ENCODE data around the gene SP5. TPM values are rescaled to one million over a fixed set of nuclear protein-coding genes. Genes with fewer than 3 reads are reported as not detected.

The SP5 gene
- total RNA-seq, 1 donor from 2014 or later: 3.0 TPM

DNA sequence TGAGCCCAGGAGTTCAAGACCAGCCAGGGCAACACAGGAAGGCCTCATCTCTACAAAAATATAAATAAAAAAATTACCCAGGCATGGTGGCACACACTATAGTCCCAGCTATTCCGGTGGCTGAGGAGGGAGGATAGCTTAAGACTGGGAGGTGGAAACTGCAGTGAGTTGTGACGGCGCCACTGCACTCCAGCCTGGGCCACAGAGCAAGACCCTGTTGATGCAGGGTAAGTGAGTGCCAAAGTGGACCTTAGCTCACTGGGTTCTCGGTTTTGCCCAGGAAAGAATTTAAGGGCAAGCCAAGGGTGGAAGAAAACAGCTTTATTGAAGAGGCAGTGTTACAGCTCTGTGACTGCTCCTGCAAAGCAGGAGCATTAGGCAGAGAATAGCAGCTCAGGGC, 48.1 kb downstream of the SP5 start:
- Histone ChIP-seq H3K9me3 (ENCODE audit: low read depth) (no peaks in the 10 kb centered on the region), H4K20me1 (ENCODE audit: low read depth) (no peaks in the 10 kb centered on the region), H3K79me2 (ENCODE audit: low read depth) (no peaks in the 10 kb centered on the region), H3K9ac (no peak overlapping the region), H3K4me3 (no peak overlapping the region), H3K36me3 (no peaks in the 10 kb centered on the region), H3K27me3 (no peaks in the 10 kb centered on the region), H3K4me1 (peaks cover 18% of the 10 kb centered on the region), H2AFZ (replicated peaks) (no peak overlapping the region), H3F3A (ENCODE audit: low read depth) (peaks cover 17% of the 10 kb centered on the region), H3K27ac (no peak overlapping the region), H3K4me2 (no peak overlapping the region)
- no peak overlapping the region for H3K4me3 Mint-ChIP-seq
- H3K27me3 Mint-ChIP-seq (ENCODE audit: insufficient read depth, low read depth): peaks cover 2% of the 10 kb centered on the region
- no peak for DNase-seq (ENCODE audit: low spot score)
- no peak overlapping the region for H3K27ac Mint-ChIP-seq
- peaks cover 21% of the 10 kb centered on the region for H3K4me1 Mint-ChIP-seq
- TF ChIP-seq EZH2 (IDR thresholded peaks at IDR 0.05) (no peak), EZH2phosphoT487 (IDR thresholded peaks at IDR 0.05) (no peak)
- TF ChIP-seq, protein P1, sequence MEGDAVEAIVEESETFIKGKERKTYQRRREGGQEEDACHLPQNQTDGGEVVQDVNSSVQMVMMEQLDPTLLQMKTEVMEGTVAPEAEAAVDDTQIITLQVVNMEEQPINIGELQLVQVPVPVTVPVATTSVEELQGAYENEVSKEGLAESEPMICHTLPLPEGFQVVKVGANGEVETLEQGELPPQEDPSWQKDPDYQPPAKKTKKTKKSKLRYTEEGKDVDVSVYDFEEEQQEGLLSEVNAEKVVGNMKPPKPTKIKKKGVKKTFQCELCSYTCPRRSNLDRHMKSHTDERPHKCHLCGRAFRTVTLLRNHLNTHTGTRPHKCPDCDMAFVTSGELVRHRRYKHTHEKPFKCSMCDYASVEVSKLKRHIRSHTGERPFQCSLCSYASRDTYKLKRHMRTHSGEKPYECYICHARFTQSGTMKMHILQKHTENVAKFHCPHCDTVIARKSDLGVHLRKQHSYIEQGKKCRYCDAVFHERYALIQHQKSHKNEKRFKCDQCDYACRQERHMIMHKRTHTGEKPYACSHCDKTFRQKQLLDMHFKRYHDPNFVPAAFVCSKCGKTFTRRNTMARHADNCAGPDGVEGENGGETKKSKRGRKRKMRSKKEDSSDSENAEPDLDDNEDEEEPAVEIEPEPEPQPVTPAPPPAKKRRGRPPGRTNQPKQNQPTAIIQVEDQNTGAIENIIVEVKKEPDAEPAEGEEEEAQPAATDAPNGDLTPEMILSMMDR (IDR thresholded peaks at IDR 0.05): no peak
- no peaks in the 10 kb centered on the region for H3K36me3 Mint-ChIP-seq
- peaks cover 4% of the 10 kb centered on the region for H3K9me3 Mint-ChIP-seq

DNA sequence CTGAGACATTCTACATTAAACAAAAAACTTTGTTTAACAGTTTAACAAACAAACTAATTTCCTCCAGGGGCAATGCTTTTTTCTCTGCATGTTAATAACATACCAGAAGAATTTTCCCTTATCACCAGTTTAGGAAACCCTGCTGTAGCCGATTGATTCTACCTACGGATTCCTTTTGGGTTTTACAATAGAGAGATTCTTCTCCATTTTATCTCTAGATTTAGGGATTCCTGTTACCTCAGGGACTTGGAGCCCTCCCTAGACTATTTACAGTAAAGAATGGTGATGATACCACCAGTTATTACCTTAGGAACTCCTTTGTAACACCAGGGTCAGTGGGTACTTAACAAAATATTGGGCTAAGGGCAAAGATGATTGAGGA, 49.7 kb downstream of the SP5 start:
- Histone ChIP-seq H3K4me3 (no peak overlapping the region), H3K9me3 (ENCODE audit: low read depth) (no peaks in the 10 kb centered on the region), H3K27me3 (no peaks in the 10 kb centered on the region), H3K36me3 (no peaks in the 10 kb centered on the region), H3K27ac (peak overlapping the region; percentile 47), H2AFZ (replicated peaks) (peak overlapping the region; percentile 77), H4K20me1 (ENCODE audit: low read depth) (no peaks in the 10 kb centered on the region), H3K79me2 (ENCODE audit: low read depth) (no peaks in the 10 kb centered on the region), H3K4me1 (peaks cover 24% of the 10 kb centered on the region), H3K9ac (no peak overlapping the region), H3K4me2 (peak overlapping the region; percentile 7), H3F3A (ENCODE audit: low read depth) (peaks cover 24% of the 10 kb centered on the region)
- TF ChIP-seq EZH2 (IDR thresholded peaks at IDR 0.05): no peak
- TF ChIP-seq, protein P1 (IDR thresholded peaks at IDR 0.05): no peak
- TF ChIP-seq EZH2phosphoT487 (IDR thresholded peaks at IDR 0.05): no peak
- Mint-ChIP-seq H3K9me3 (peaks cover 2% of the 10 kb centered on the region), H3K27me3 (ENCODE audit: insufficient read depth, low read depth) (peaks cover 2% of the 10 kb centered on the region), H3K27ac (peak overlapping the region; percentile 10), H3K4me3 (no peak overlapping the region), H3K4me1 (peaks cover 25% of the 10 kb centered on the region), H3K36me3 (no peaks in the 10 kb centered on the region)
- no peak for DNase-seq (ENCODE audit: low spot score)

DNA sequence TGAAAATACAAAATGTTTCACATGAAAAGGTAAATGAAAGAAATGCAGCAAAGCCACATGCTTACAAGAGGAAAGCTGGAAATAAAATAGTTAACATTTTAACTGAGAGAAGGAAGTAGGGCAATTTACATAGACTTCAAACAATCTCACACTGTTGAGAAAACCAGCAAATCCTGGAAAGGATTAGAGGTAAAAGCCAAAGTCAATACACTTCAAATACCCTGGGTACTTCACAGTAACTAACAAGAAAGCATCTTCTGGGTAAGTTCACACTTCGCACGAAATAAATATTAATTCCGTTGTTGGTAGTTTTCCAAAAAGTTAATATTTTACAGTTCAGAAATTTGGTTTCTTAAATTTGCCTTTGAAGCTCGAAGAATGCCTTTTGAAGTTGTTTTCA, 51.6 kb downstream of the SP5 start:
- no peak overlapping the region for H3K4me2 ChIP-seq
- H3K79me2 ChIP-seq (ENCODE audit: low read depth): peaks cover 6% of the 10 kb centered on the region
- Mint-ChIP-seq H3K4me3 (no peak overlapping the region), H3K9me3 (peaks cover 2% of the 10 kb centered on the region), H3K27me3 (ENCODE audit: insufficient read depth, low read depth) (peaks cover 5% of the 10 kb centered on the region), H3K27ac (no peak overlapping the region), H3K4me1 (peaks cover 30% of the 10 kb centered on the region), H3K36me3 (no peaks in the 10 kb centered on the region)
- no peak for TF ChIP-seq EZH2 (IDR thresholded peaks at IDR 0.05)
- no peak for TF ChIP-seq EZH2phosphoT487 (IDR thresholded peaks at IDR 0.05)
- TF ChIP-seq, protein P1 (IDR thresholded peaks at IDR 0.05): no peak
- no peaks in the 10 kb centered on the region for H3K9me3 ChIP-seq (ENCODE audit: low read depth)
- H4K20me1 ChIP-seq (ENCODE audit: low read depth): no peaks in the 10 kb centered on the region
- no peak overlapping the region for H3K9ac ChIP-seq
- no peaks in the 10 kb centered on the region for H3K27me3 ChIP-seq
- no peak overlapping the region for H2AFZ ChIP-seq (replicated peaks)
- H3K4me3 ChIP-seq: no peak overlapping the region
- H3F3A ChIP-seq (ENCODE audit: low read depth): peaks cover 32% of the 10 kb centered on the region
- H3K27ac ChIP-seq: no peak overlapping the region
- H3K4me1 ChIP-seq: peaks cover 27% of the 10 kb centered on the region
- DNase-seq (ENCODE audit: low spot score): no peak
- no peaks in the 10 kb centered on the region for H3K36me3 ChIP-seq

Small RNA genes lying within 50 kb of the gene (small RNA-seq; reads per million reads assigned to genes)
- not detected for gene RF02271

Other genes with a start within 250 kb of the SP5 start
- gene ERICH2, start 55.0 kb downstream of the SP5 start, total RNA-seq (ENCODE audit: low replicate concordance): 0.43 and 2.7 TPM in 2 replicates
- gene GAD1, start 101.5 kb downstream of the SP5 start, total RNA-seq (ENCODE audit: low replicate concordance): 5.2 and 10.7 TPM in 2 replicates
- 38.3 and 67.1 TPM in 2 replicates for gene GORASP2, start 213.9 kb downstream of the SP5 start, total RNA-seq (ENCODE audit: low replicate concordance)

Measured in neural progenitor cell (in vitro differentiated cells).